GM21576 (cell line): Measurements from ENCODE around the gene DSCAML1.

ENCODE experiments used
- ATAC-seq: cut with Tn5 transposase; IDR thresholded peaks from one replicate; pipeline ENCODE4 v1.9.1; 2021; ENCODE audit warnings: mild to moderate bottlenecking, moderate library complexity; ENCODE audit not compliant: unreplicated experiment

DSCAML1 gene

DNA sequence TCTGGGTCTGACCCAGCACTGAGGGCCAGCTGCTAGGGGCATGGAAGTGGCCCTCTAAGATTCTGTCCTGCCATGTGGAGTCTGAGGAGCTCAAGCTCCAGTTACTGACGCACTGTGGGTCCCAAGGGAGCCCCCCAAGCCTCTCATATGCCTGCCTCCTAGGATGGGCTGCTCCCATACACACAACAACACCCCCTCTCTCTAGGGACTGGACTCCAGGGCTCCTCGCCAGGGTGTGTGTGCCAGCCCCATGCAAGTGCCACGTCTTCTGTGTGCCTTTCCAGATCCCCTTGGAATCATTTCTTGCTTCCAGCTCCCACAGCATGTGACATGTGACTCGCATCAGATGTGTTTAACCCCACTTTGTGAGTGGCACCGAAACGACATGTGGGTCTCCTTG, 234.9 kb downstream of the DSCAML1 start:
- ATAC-seq, result no peak

DNA sequence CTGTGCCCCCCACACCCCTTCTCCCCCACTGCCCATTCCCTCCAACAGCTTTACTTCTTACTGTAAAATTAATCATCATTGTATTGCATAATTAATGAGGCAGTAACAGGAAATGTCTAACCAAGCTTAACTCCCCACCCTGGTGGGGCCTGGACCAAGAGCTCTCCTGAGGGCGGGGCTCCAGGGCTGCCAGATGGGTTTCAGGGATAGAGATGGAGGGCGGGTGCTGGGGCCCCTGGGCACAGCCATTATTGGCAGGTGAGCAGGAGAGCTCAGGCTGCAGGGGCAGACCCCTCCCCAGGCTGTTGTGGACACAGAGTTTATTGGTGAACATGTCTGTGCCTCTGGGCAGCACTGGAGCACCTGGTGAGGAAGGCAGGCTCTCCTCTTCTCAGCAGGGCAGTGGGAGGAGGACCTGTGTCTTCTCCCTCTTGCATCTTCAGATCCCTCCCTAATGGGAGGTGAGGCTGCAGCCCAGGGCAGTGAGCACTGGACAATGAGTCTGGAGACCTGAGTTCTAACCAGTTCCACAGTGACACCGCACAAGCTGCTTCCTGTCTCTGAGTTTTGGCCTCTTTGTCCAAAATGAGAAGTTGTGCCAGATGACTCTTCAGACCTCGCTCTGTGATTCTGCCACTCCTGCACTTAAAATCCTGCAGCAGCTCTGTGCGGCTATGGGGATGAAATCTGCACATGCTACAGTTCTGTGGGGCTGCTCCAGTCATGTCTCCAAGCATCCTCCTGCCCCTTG, 236.1 kb downstream of the DSCAML1 start:
- no peak for ATAC-seq

DNA sequence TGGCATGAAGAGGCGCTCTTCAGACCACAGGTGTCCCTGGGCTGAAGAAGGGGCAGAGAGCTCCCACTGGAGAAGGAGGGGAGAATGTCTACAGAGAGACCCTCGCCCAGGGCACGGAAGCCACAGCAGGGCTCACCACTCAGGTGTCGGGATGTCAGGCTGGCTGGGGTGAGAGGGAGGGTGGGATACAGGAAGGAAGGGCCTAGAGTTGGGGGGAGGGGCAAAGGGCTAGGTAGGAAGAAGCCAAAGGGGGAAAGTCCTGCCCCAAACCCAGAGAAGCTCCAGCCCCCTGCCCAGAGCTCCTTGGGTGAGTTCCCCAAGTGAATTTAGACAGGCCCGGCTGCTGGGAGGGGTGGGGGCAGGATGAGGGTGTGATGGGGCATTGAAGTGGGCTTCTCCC, 237.3 kb downstream of the DSCAML1 start:
- ATAC-seq, result no peak

DNA sequence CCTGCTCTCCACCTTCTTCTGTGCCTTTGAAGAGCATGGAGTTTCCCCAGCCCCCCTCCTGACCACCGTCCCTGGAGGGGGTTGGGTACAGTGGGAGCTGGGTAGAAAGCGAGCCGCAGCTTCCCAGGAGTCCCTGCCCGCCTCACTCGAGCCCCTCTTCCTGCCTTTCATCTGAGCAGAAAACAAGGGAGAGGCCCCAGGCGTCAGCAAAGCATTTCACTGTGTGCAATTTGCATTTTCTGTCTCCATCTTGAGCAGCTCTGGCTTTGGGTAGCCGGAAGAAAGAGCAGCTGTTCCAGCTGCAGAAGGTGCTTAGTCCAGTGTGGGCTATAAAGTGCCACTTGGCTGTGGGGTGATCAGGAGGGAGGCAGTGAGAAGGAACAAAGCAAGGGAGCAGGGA, 239.7 kb downstream of the DSCAML1 start:
- ATAC-seq, result no peak

DNA sequence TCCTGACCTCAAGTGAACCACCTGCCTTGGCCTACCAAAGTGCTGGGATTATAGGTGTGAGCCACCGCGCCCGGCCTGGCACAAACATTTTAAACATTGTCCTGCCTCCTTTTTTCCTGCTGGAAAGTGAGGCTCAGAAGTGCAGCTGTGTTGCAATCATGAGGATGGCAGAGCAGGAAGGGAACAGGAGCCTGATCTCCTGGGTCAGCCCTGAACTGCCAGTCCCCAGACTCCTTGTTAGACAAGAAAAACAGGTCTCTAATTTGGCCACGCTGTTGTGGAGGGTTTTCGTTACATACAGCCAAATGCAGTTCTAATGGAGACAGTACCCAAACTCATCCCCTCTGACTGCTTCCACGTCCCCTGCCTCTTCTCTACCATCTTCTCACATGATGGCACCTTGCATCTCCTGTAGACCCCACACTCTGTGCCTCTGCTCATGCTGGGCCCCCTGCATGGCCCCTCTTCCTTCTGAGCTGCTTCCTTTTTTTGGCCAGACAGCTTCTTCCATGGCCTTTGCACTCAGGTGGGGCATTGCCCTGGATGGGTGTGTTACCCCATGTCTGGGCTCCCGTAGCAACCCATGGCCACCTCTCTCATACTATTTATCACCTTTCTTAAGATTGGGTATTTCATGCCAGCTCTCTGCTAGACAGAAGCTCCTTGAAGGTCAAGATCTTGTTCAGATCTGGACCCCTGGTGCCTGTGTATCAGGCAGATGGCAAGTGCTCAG, 242.2 kb downstream of the DSCAML1 start:
- ATAC-seq, result no peak

DNA sequence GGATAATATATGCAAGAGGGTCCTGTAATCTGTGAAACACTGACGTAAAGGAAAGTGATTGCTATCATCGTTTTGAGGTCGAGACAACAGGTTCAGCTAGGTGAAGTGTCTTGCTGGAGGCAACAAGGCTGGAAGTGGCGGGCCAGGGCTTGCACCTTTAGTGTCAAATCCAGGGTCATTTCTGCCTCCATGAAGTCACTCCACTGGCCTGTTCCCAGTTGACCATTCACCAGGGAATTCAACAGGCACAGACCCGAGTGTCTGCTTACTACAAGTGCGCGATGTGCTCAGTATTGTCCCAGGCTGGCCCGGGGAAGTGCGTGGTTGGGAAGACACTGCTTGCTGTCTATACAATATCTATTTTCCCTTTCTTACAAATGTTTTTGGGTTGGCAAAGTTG, 244.4 kb downstream of the DSCAML1 start:
- no peak for ATAC-seq

DNA sequence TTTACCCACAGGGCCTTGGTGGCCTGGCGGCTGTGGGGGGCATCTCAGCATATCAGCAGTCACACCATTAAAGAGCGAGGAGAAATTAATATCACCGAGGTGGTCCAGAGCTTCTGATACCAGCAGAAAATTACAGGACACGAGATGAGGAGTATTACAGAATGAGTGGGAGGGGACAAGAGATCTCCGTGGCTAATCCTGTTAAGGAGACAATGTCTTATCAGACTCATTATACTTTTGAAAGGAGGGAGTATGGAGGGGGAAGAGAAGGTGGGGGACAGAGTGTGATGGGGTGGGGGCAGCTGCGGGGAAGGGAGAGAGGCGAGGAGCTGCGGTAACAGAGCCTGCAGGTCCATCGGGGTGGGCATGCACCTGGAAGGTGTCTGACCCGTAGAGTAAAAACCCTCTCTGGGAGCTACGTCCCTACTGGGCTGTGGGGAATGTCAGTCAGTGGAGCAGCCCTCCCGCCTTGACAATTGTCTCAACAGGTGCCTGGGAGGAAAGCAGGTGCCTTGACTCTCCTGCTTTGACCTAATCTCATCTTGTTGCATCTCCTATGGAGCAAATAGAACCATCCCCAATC, 245.2 kb downstream of the DSCAML1 start:
- ATAC-seq, result no peak

DNA sequence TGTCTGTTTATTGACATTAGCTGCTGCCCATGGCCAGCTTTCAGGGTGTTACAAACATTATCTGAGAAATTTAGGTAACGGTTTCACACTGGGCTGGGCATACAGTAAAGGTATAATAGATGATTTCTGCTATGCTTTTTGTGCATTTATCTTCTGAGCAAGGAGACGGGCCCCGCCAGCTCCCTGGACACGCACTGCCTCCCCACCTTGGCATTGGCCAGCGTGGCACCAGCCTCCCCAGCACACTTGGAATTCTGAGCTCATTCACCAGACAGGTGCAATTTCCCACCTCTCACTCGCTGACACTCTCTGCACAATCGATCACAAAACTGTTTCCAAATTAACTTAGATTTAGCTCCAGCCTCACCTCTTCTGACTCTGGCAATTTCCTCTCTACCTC, 246.6 kb downstream of the DSCAML1 start:
- ATAC-seq, result no peak

DNA sequence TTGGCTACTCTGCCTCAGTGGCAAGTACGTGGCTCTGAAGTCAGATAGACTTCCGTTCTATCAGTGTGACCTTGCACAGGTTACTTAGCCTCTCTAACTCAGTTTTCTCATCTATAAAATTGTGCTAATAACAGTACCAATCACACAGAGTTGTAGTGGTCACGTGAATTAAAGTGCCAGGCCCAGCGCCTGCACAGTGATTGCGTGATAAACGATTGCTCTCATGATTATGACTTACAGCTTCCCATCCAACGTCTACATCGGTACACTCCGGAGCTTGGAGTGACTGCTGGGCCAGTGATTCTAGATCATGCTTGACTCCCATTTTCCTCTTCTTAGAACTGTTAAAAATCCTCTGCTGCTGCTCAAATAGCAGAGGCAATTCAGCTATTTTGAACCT, 247.6 kb downstream of the DSCAML1 start:
- no peak for ATAC-seq

DNA sequence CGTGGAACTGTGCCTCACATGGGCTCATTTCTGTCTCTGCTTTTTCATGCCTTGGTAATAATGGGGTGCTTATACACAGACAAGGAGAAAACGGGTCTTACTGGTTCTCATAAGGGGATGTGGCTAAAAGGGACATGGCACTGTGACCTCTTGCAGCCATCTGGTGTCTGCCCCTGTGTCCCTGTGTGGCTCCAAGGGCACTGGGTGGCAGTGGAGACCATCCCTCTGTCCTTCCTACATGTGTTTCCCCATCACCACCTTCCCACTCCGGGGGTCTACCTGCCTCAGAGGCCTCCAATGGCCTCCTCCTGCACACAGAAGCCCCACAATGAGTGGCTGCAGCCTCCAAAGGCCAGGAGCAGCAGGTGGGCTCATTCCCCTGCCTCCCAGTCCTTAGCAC, 248.1 kb downstream of the DSCAML1 start:
- ATAC-seq, result no peak

DNA sequence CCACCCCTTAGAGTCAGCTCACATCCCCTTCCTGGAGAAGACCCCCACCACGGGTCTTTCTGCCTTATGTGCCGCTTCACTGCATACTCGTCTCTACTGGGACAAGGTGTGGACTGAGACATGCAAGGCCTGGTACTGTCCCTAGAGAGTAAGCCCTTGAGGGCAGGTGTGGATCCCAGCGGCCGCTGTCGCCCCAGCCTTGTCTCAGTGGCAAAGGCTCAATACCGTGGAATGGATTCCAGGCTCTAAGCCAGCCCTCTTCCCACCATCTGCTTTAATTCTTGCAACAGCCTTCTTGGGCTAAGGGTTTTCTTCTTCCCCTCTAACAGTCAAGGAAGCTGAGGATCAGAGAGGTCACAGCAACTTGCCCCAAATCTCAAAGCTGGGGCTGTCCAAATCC, 249.1 kb downstream of the DSCAML1 start:
- no peak for ATAC-seq

DNA sequence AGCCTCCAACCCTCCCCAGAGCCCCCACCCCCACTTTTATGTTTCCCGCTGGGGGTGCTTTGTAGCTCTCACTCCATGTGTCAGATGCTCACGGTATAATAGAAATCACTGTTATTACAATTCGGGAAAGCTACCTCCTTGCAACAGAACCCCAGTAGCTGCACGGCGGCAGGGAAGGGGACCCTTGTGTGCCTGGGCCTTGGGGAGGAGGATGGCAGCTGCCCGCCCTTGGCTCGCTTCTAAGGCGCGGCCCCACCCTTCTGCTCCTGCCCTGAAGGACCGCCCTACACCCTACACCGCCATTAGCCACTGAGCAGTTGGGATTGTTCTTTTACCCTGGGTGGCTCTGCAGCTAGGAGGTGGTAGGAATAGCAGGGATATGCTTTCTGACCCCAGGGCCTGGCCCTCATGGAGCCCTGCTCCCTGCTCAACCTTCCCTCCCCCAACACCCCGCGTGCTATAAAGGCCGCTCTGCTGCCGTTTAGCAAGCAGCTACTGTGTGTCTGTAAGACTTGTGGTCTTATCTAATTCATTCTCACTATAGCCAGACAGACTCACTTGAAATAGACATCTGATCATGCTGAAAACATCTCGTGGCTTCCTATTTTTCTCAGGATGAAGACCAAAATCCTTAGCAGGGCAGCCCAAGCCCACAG, 249.7 kb downstream of the DSCAML1 start:
- no peak for ATAC-seq

DNA sequence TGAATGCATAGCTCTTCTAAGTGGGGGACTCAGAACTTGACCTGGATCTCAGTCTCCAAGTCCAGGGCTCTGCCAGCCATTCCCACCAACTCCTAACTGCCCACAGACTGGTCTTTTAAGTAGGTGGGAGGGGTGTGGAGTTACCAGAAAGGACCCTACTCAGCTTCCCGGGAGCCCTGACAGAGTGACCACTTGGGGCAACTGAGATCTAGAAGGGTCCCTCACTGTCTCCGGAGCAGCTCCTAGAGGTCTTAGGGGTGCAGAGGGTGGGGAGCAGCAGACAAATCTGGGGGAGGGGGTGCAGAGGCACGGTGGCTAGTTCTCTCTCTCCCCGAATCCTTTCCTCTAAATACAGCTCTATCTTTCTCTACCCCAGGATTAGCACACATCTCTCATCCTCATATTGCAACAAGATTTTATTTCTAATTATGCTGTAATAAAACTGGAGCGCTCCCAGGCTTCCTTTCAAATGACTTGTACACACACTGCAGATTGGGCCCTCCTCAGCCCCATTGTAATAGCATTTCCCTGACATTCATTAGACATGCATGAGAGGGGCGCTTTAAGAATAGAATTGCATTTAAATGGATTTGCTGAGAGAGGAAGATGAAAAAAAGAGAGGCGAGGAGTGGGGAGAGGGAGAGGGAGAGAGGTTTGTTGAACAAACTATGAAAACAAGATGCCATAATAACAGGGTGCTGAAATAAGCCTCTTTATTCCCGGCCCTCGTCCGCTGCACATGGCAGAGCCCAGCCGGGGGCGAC, 250.4 kb downstream of the DSCAML1 start:
- ATAC-seq, result no peak

DNA sequence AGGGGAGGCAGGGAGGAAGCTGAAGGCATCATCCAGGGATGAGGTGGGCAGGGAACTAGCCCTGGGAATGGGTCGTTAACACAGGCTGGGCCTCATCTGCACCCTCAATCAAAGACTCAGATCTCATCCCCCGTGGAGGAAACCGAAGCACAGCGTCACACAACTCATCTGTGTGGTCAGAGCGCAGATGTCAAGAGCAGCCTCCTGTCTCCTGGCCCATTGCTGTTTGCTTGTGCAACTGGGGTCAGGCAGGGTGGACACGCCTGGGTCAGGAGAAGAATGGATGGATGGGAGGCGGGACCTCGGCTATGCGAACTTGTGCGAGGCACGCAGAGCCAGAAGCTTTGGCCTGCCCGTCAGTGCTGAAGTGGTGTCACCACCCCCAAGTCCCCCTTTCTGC, 251.3 kb downstream of the DSCAML1 start:
- ATAC-seq, result no peak

DNA sequence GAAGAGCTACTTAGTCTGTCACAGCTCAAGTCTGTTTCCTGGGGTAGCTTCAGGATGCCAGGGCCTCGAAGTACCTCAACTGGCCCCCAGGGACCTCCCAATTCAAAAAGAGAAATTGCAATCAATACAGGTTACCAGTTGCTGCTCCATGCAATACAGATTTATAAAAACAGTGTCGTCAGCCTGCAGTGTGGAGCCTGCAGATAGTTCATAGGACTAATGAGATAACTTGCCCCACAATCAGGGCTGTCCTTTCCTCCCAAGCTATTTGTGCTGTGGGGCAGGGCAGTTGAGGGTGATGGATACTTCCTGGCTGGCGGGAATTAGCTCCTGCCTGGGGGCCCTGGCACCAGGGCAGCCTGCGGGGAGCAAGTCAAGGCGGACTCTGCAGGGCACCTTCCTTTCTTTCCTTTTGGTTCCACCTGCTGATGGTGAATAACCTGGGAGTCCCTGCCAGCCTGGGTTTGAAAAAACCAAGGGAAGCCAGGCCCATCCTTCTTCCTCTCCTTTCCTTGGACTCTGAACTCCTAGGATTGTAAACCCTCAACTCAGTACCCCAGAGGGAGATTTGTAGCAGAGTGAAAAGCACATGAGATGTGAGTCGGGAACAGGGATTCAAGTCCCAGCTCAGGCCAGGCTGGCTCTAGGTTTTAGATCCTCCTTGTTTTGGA, 252.8 kb downstream of the DSCAML1 start:
- no peak for ATAC-seq

DNA sequence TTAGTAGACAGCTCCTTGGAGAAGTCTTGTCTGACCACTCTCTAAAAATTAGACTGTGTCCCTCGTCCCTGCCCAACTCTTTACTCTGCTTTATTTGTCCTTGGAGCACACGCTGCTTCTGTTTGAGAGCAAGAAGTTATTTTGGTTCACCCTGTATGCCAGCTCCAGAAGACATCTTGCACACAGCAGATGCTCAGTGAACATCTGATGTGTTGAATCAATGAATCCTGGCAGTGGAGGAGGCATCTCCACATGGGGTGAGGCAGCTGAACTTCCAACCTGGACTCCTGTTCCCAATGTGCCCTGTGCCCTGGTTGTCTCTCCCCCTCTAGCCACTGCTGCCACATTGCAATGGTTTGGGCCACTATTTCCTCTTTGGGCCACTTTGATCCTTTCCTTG, 255.8 kb downstream of the DSCAML1 start:
- ATAC-seq, result no peak

DNA sequence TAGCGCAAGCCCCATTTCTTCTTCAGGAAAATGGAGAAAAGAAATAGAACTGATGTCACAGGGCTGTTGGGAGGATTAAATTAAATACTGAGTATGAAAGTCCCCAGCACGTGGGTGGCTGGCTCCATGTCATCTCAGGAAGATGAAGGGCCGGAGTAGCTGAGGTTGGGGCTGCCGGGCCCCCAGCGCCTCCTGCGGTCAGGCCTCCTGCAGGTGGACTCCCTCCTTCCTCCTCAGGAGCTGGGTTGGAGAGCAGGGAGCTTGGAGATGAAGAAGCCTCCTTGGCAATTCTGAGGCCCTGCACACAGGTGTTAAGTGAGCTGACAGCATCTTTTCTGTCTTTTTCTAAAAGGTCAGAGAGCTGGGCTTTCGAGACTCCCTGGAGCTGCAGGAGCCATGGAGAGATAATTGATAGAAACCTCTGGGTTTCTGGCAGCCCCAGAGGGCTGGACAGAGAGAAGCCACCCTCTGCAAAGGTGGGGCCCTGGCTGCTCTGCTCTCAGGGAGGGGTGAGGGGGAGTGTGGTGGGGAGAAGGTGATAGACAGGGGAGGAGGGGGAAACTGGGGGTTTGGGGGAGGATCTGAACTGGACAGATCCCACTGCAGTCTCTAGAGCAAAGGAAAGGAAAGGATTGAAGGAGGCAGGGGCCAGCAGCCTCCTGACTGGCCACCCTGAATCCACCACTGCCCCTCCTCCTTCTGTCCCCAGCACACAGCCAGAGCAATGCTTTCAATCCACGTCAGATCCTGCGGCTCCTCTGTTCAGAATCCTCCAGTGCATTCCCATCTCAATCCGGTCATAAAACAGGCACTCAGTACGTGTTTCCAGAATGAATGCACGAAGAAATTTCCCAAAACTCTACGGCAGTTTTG, 258.5 kb downstream of the DSCAML1 start:
- no peak for ATAC-seq

DNA sequence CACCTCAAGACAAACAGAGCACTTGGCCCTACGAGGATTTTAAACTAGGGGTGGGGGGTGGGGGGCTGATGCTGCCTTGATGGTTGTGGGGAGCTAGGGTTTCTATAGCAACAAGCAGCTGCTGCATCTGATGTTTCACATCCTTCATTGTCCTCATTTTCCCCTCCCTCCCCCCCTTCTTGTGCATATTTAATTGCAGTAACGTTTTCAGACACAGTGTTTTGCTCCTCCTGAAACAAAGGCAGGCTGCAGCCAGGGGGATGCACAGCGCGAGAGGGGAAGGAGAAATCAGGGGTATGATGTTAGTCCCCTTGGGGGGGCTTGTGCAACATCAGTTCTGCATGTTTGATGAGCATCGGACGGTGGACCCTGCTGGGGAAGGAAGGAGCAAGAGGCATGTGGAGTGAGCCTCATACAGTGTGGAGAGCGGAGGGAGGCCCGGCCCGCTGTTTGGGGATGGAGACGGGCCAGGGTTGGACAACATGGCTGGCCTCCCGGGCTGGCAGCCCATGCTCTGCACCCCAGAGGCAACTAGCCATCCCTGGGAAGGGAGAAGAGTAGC, 261.1 kb downstream of the DSCAML1 start:
- no peak for ATAC-seq

DNA sequence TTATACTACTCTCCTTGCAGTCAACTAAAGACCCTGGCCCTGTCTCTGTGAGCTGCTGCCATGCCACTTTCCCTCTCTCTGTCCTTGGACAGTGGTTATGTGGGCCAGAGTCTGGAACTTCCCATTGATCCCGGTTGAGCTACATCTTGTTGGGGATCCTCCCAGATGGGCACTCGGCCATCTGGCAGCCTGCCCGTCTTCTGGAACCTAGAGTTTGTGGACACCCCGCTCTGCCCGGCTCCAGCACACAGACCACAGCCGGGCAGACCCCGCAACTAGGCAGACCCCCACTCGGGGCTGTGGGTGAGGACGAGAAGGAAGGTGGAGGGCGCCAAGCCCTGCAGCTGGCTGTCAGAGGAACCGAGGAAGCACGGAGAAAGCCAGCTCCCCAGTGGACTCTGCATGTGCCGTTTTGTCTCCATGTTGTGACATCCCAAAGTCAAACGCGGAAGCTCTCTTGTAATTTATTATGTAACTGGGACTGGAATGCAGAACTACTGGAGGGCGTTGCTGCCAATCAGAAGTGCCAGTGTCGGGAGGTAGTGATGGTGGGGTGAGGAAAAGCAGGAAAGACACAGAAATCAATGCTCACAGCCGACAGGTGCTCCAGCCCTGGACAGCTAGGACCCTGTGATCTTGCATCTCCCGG, 261.7 kb downstream of the DSCAML1 start:
- no peak for ATAC-seq
